Astrocyte of the spinal cord (primary cell): Measurements from ENCODE around the gene GKN1.
A peak's percentile ranks its signal among the peaks of the same experiment; 100 is the strongest.

ENCODE experiments used
- DNase-seq: peaks from one replicate; pipeline ENCODE4 v3.0.0; 2011; ENCODE audit warnings: low read depth, low spot score
- H3K4me3 ChIP-seq: 2 replicates; pipeline ENCODE4 v1.5.1; 2011; ENCODE audit warnings: low read depth, mild to moderate bottlenecking, low read length, moderate library complexity
- CTCF ChIP-seq: IDR thresholded peaks from 2 replicates; pipeline ENCODE4 v1.5.1; 2012; ENCODE audit warnings: low read depth, mild to moderate bottlenecking, low read length, inconsistent platforms
- in situ Hi-C: cut with HindIII; loops from 2 replicates; pipeline ENCODE4 v1.10.0; 2017; ENCODE audit warnings: low sequenced_read_pairs

Gene GKN1

GRCh38 chr2:68939962-68940361 lies 34.5 kb upstream of the GKN1 start:
- no peak for TF ChIP-seq CTCF
- in situ Hi-C loops = no loop called here
- H3K4me3 ChIP-seq = no peak overlapping the region
- no peak for DNase-seq

GRCh38 chr2:68940369-68940768 lies 34.1 kb upstream of the GKN1 start:
- no peak for TF ChIP-seq CTCF
- in situ Hi-C loops = no loop called here
- H3K4me3 ChIP-seq = no peak overlapping the region
- DNase-seq = no peak

- in situ Hi-C loops = no loop called here
- no peak overlapping the region for H3K4me3 ChIP-seq
- TF ChIP-seq CTCF = no peak
- no peak for DNase-seq
These were observed 31.6 kb upstream of the GKN1 start for GRCh38 chr2:68942827-68943226.

GRCh38 chr2:68943581-68944568 lies 30.6 kb upstream of the GKN1 start:
- H3K4me3 ChIP-seq = no peak overlapping the region
- in situ Hi-C loops = no loop called here
- TF ChIP-seq CTCF = peak; percentile 75
- DNase-seq = peak; percentile 68

- TF ChIP-seq CTCF = no peak
- H3K4me3 ChIP-seq = no peak overlapping the region
- DNase-seq = no peak
- in situ Hi-C loops = no loop called here
These were observed 28.3 kb upstream of the GKN1 start for GRCh38 chr2:68946117-68946516.

GRCh38 chr2:68948710-68949109 lies 25.7 kb upstream of the GKN1 start:
- no peak for DNase-seq
- TF ChIP-seq CTCF = no peak
- in situ Hi-C loops = no loop called here

More at GRCh38 chr2:68948710-68949109, 25.7 kb upstream of the GKN1 start:
- no peak overlapping the region for H3K4me3 ChIP-seq
